Gastrocnemius medialis (tissue), 4 donors: ENCODE measurements around the gene RORC. TPM values are rescaled to one million over a fixed set of nuclear protein-coding genes. Genes with fewer than 3 reads are reported as not detected.

Experiments
- ATAC-seq, 2 donors: fragments of 150-250 bp; one replicate each; pipeline ENCODE4 v1.9.1; 2016
- DNase-seq, 2 donors: peaks; one replicate each; pipeline ENCODE4 v3.0.0-alpha.2; 2019
- H3K27ac ChIP-seq, 4 donors: fragments of 200-600 bp; sonication (generic); 1 replicate in 1 of 4; 2 replicates in 3 of 4; pipeline ENCODE4 v1.5.1; 2016 to 2018; ENCODE audit warnings: mild to moderate bottlenecking in 2 of 4, moderate library complexity in 1 of 4
- H3K27me3 ChIP-seq, 3 donors: fragments of 200-600 bp; sonication (generic) in 2 of 3; 1 replicate in 1 of 3; 2 replicates in 2 of 3; pipeline versions ENCODE4 v1.5.1 to v1.6.0; 2016 to 2019; ENCODE audit warnings: mild to moderate bottlenecking in 1 of 3, moderate library complexity in 1 of 3
- H3K36me3 ChIP-seq, 2 donors: fragments of 200-600 bp; sonication (generic) in 1 of 2; one replicate each; pipeline ENCODE4 v1.5.1; 2017 to 2018
- H3K4me1 ChIP-seq, 2 donors: fragments of 200-600 bp; sonication (generic) in 1 of 2; one replicate each; pipeline ENCODE4 v1.5.1; 2016 to 2017; ENCODE audit warnings: mild to moderate bottlenecking in 2 of 2
- H3K4me3 ChIP-seq, 4 donors: fragments of 200-600 bp; sonication (generic) in 3 of 4; 1 replicate in 1 of 4; 2 replicates in 3 of 4; pipeline ENCODE4 v1.5.1; 2016 to 2019; ENCODE audit warnings: mild to moderate bottlenecking in 2 of 4
- H3K9me3 ChIP-seq, 3 donors: fragments of 200-600 bp; sonication (generic) in 2 of 3; 1 replicate in 1 of 3; 2 replicates in 2 of 3; pipeline ENCODE4 v1.5.1; 2016 to 2019
- CTCF ChIP-seq, 5 experiments: fragments of 450-650 bp in 3 of 5; fragments of 200-600 bp in 2 of 5; sonication (generic) in 2 of 5; IDR thresholded peaks in 4 of 5; conservative IDR thresholded peaks in 1 of 5; 1 replicate in 4 of 5; 2 replicates in 1 of 5; pipeline ENCODE4 v1.5.1; 2016 to 2019; ENCODE audit warnings: antibody characterized with exemption in 5 of 5, mild to moderate bottlenecking in 3 of 5, moderate library complexity in 3 of 5
- POLR2A ChIP-seq, 2 donors: fragments of 450-650 bp; IDR thresholded peaks; one replicate each; pipeline ENCODE4 v1.6.1; 2017; ENCODE audit warnings: antibody characterized with exemption in 2 of 2, mild to moderate bottlenecking in 2 of 2, moderate library complexity in 2 of 2
- in situ Hi-C, 4 donors: fragments of 200-750 bp; cut with MboI; loops; one replicate each; pipeline versions ENCODE4 v1.15.0 to v1.8.0; 2017; ENCODE audit warnings: low sequenced_read_pairs in 4 of 4
- intact Hi-C: fragments of 100-400 bp; cut with DNase I; formaldehyde crosslinking; loops from one replicate; pipeline ENCODE4 v1.15.1; 2023; ENCODE audit warnings: low total_unique reads
- total RNA-seq, 4 donors: library from RNA; depleted of rRNA; stranded (reverse); fragments of >200 nt; gene quantifications; one replicate each; pipeline versions ENCODE4 v1.1.0 to v1.2.3, GENCODE V29; 2016

The RORC gene
- total RNA-seq, 4 donors from 2014 or later: 61.3 to 251 (median 163) TPM

- H3K27me3 ChIP-seq: no peaks in the 10 kb centered on the region
- H3K36me3 ChIP-seq: peaks cover 0 to 15% of the 10 kb centered on the region in 2 donors
- TF ChIP-seq CTCF (IDR thresholded peaks at IDR 0.05 in 4 of 5, conservative IDR thresholded peaks at IDR 0.05 in 1 of 5) (no peak), POLR2A (IDR thresholded peaks at IDR 0.05) (no peak)
- no peaks in the 10 kb centered on the region for H3K9me3 ChIP-seq
- H3K27ac ChIP-seq: no peak overlapping the region
- H3K4me3 ChIP-seq: no peak overlapping the region
- H3K4me1 ChIP-seq: peaks cover 3 to 11% of the 10 kb centered on the region in 2 donors
- intact Hi-C loops: no loop called here
- no peak for DNase-seq
- ATAC-seq: no peak
- in situ Hi-C loops: no loop called here
Observed at GRCh38 chr1:151806170-151806569, 25.4 kb downstream of the RORC start.

GRCh38 chr1:151805066-151805820 lies 26.4 kb downstream of the RORC start, which contains the start of gene LINGO4:
Gene LINGO4 (minus strand): TSS chr1:151805419. CDS start chr1:151802704, 2,715 bp downstream.
- Histone ChIP-seq H3K27me3 (no peaks in the 10 kb centered on the region), H3K9me3 (no peaks in the 10 kb centered on the region), H3K4me3 (no peak within 1 kb of the TSS), H3K36me3 (peaks cover 0 to 9% of the 10 kb centered on the region in 2 donors), H3K4me1 (peaks cover 3 to 7% of the 10 kb centered on the region in 2 donors), H3K27ac (no peak within 1 kb of the TSS)
- no peak for DNase-seq
- intact Hi-C loops: no loop called here
- ATAC-seq: no peak
- in situ Hi-C loops: no loop called here
- TF ChIP-seq CTCF (IDR thresholded peaks at IDR 0.05 in 4 of 5, conservative IDR thresholded peaks at IDR 0.05 in 1 of 5) (no peak), POLR2A (IDR thresholded peaks at IDR 0.05) (no peak)

GRCh38 chr1:151803915-151804314 lies 27.7 kb downstream of the RORC start:
- TF ChIP-seq POLR2A (IDR thresholded peaks at IDR 0.05) (no peak), CTCF (IDR thresholded peaks at IDR 0.05 in 4 of 5, conservative IDR thresholded peaks at IDR 0.05 in 1 of 5) (no peak)
- intact Hi-C loops (no loop called here), in situ Hi-C loops (no loop called here)
- Histone ChIP-seq H3K9me3 (no peaks in the 10 kb centered on the region), H3K27ac (no peak overlapping the region), H3K36me3 (no peaks in the 10 kb centered on the region), H3K4me1 (peaks cover 3% of the 10 kb centered on the region in 2 donors), H3K27me3 (no peaks in the 10 kb centered on the region), H3K4me3 (no peak overlapping the region)
- ATAC-seq (no peak), DNase-seq (no peak)

GRCh38 chr1:151803164-151803563 lies 28.4 kb downstream of the RORC start:
- DNase-seq (no peak), ATAC-seq (peak in 1 of 2 donors; percentile 15)
- TF ChIP-seq POLR2A (IDR thresholded peaks at IDR 0.05) (no peak), CTCF (IDR thresholded peaks at IDR 0.05 in 4 of 5, conservative IDR thresholded peaks at IDR 0.05 in 1 of 5) (no peak)
- in situ Hi-C loops: no loop called here
- H3K27me3 ChIP-seq: no peaks in the 10 kb centered on the region
- peak overlapping the region in 2 of 4 donors; percentile 38 to 46 for H3K27ac ChIP-seq
- intact Hi-C loops: no loop called here
- H3K9me3 ChIP-seq: no peaks in the 10 kb centered on the region
- no peak overlapping the region for H3K4me3 ChIP-seq
- H3K4me1 ChIP-seq: peaks cover 3% of the 10 kb centered on the region in 2 donors
- H3K36me3 ChIP-seq: no peaks in the 10 kb centered on the region
